GM21381 (cell line): ENCODE measurements around the gene NAV2.

Experiments used
- ATAC-seq: cut with Tn5 transposase; IDR thresholded peaks from one replicate; pipeline ENCODE4 v1.9.1; 2021; ENCODE audit warnings: mild to moderate bottlenecking, moderate library complexity; ENCODE audit not compliant: unreplicated experiment

NAV2 gene

GRCh38 chr11:20093775-20094174 is 381.1 kb downstream of the NAV2 start:
- ATAC-seq = no peak

GRCh38 chr11:20095189-20095588 is 382.6 kb downstream of the NAV2 start:
- no peak for ATAC-seq

GRCh38 chr11:20097319-20098221 is 384.9 kb downstream of the NAV2 start:
- no peak for ATAC-seq

- no peak for ATAC-seq
Observed at GRCh38 chr11:20099527-20099926, 386.9 kb downstream of the NAV2 start.

- ATAC-seq = no peak
Observed at GRCh38 chr11:20102397-20102796, 389.8 kb downstream of the NAV2 start.

- no peak for ATAC-seq
Observed at GRCh38 chr11:20103281-20103680, 390.6 kb downstream of the NAV2 start.

GRCh38 chr11:20105427-20105826 is 392.8 kb downstream of the NAV2 start:
- ATAC-seq = no peak

- ATAC-seq = no peak
Observed at GRCh38 chr11:20109731-20110445, 397.3 kb downstream of the NAV2 start.

- ATAC-seq = peak; percentile 90
Observed at GRCh38 chr11:20110908-20111669, 398.5 kb downstream of the NAV2 start.

- ATAC-seq = no peak
Observed at GRCh38 chr11:20111871-20112270, 399.2 kb downstream of the NAV2 start.

GRCh38 chr11:20112291-20113148 is 399.9 kb downstream of the NAV2 start:
- ATAC-seq = no peak

GRCh38 chr11:20113149-20113438 is 400.5 kb downstream of the NAV2 start:
- ATAC-seq = no peak

- ATAC-seq = no peak
Observed at GRCh38 chr11:20114588-20114987, 402.0 kb downstream of the NAV2 start.

- ATAC-seq = no peak
Observed at GRCh38 chr11:20116825-20117224, 404.2 kb downstream of the NAV2 start.

GRCh38 chr11:20117291-20117690 is 404.7 kb downstream of the NAV2 start:
- ATAC-seq = no peak

- no peak for ATAC-seq
Observed at GRCh38 chr11:20118209-20118608, 405.6 kb downstream of the NAV2 start.

GRCh38 chr11:20119315-20119714 is 406.7 kb downstream of the NAV2 start:
- no peak for ATAC-seq

- ATAC-seq = no peak
Observed at GRCh38 chr11:20120134-20120925, 407.7 kb downstream of the NAV2 start.

GRCh38 chr11:20122131-20122530 is 409.5 kb downstream of the NAV2 start:
- ATAC-seq = no peak

GRCh38 chr11:20125927-20126326 is 413.3 kb downstream of the NAV2 start:
- no peak for ATAC-seq
